ENCODE data around the gene RNF168.
"Not testable (repeated sequence)": the region's sequence is repeated elsewhere in the genome, so short reads cannot be mapped to it uniquely, and the experiment has no call there.

DNA sequence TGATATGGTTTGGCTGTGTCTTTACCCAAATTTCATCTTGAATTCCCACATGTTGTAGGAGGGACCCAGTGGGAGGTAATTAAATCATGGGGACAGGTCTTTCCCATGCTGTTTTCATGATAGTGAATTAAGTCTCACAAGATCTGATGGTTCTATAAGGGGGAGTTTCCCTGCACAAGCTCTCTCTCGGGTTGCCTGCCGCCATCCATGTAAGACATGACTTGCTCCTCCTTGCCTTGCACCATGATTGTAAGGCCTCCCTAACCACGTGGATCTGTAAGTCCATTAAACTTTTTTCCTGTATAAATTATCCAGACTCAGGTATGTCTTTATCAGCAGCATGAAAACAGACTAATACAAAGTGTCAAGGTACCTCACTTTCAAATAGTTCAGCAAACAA is 46.6 kb upstream of the RNF168 start:
- not testable (repeated sequence) for TF ChIP-seq EZH2phosphoT487 (IDR thresholded peaks at IDR 0.05; ENCODE audit: insufficient read depth, low read depth); EZH2 (IDR thresholded peaks at IDR 0.05; ENCODE audit: insufficient read depth, poor library complexity, severe bottlenecking)
